Hematopoietic multipotent progenitor cell treated with erythropoietin and hydrocortisone succinate and interleukin-3 and kit ligand, for 8 days (in vitro differentiated cells): ENCODE measurements around the gene HS1BP3.

Experiments
- DNase-seq: peaks from one replicate; pipeline ENCODE4 v3.0.0-alpha.2; 2015

The HS1BP3 gene

DNA sequence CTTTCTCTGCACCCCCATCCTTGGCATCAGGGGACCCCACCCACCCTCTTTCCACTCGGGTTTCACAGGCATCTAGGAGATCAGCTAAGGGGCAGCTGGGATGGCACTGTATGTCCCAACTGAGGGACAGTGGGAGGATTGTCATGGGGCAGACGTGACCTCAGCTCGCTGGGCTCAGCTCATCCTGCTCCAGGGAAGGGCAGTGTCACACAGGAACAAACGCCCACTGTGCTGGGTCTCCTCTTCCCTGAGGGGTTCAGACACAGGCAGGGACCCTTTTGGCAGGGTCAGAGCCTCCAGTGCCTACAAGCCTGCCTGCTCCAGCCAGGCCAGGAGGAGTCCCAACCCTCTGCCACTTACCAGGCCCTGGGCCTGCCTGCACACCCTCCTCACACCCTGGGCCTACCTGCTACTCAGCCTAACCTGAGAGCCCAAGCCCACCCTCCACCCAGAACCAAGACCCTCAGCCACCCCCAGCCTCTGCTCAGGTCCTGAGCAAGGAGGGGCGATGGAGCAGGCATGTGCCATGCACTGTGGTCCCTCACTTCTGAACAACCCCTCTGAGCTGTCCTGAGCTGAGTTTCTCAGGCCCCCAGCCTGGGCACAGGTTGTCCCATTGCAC, 68.2 kb downstream of the HS1BP3 start:
- no peak for DNase-seq

DNA sequence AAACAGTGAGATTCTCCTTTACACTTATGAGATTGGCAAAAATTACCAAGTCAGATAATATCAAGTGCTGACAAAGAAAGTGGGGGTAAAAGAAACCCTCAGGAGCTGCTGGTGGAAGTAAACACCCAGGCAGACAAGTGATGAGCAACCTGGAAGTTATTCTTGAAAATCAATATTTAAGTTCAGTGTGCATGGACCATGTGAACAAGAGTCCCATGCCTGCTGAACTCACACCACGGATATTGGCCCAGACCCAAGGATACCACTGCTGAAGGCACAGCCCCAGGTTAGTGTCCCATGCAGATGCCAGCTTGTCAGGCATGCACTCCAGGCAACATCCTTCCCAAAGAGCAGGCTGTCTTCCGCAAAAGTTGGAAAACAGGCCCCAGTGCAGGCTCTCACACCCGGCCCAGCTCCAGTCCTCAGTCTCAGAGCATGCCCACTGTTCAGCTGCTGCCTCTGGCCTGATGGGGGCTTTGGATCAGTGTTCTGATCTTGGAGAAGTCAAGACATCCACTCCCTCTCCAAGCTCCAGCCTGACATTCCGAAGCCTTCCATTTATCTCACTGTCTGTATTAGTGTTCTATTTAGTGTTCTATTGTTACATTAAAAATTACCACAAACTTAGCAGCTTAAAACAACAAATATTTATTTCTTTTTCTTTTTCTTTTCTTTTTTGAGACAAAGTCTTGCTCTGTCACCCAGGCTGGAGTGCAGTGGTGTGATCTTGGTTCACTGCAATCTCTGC, 70.0 kb downstream of the HS1BP3 start:
- DNase-seq: peak; percentile 37

DNA sequence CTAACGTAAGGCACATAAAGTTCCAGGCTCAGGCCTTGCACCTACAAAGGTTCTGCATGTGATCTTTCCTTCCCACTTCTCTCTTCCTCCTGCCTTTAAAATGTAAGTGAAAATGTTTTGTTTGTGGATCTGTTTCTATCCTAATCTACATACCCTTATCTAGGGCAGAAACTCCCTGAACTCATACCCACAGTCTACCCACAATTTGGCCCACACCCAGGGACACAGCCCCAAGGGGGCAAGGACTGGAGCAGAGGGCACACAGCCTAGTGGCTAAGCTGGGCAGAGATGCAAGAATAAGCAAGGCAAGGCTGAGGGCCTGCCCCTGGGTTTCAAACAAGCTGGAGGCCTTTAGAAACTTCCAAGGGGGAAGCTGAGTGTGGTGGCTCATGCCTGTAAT, 71.0 kb downstream of the HS1BP3 start:
- peak; percentile 97 for DNase-seq

DNA sequence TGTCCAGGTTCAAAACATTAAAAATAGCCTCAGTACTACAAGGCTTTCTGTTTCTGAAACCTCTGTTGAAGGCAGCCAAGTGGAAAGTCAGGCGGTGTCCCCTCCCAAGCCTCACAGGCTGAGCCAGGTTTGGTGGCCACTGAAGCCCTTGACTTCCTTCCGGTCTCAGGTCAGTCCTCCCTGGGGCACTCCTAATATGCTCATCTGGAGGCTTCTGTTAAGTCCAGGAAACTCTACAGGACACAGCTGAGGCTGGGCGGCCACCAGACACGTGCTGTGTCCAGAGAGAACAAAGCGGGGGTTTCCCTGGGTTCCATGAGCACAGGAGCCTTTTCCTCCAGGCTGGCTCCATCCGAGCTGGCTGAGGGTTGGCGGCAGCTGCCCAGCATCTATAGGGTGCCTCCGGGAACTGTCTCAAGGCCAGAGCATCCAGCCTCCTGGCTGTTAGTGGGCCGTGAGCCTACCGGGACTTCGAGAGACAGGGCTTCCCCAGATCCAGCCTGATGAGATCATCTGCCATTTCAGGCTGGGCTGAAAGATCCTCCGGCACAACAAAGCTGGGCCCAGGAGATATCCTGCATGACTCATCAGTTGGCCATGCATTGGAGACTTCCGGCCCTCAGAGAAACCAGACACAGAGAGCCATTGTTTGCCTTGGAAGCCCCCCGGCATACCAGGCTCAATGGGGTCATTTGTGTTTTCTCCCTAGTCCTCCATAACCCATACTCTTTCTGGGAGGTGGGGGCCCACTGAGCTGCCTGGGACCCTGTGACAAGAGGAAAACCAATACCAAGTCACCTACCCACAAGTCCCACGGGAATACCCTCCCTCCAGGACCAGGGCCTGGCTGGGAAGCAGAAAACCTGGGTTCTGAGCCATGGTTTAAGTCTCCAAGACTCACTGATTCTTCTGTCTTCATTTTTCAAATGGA, 71.7 kb downstream of the HS1BP3 start:
- DNase-seq: peak; percentile 94

DNA sequence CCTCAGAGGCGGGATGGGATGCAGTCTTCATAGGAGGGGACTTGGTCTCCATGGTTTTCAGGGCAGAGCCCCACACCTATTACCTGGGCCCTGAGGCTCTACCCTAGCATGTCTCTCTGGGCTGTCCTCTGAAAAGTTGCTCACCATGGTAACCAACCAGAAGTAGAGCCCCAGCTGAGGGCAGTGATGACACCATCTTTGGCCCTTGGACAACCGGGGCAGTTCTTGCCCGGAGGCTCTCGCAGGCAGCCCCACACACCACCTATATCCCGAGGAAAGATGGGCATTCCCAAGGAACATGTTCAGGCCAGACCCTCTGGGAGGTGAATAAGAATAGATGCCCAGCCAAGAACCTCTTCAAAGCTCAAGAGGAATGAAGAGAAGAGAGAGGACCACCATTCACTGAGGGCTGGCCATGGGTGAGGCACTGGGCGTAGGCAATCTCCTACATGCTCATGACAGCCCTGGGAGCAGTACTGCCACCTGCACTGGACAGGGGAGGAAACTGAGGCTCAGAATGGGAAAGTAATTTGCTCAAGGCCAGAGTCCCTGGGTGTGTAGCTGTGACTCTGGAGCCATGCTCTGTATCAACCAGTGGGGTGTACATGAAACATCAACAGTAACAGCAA, 72.5 kb downstream of the HS1BP3 start:
- no peak for DNase-seq

DNA sequence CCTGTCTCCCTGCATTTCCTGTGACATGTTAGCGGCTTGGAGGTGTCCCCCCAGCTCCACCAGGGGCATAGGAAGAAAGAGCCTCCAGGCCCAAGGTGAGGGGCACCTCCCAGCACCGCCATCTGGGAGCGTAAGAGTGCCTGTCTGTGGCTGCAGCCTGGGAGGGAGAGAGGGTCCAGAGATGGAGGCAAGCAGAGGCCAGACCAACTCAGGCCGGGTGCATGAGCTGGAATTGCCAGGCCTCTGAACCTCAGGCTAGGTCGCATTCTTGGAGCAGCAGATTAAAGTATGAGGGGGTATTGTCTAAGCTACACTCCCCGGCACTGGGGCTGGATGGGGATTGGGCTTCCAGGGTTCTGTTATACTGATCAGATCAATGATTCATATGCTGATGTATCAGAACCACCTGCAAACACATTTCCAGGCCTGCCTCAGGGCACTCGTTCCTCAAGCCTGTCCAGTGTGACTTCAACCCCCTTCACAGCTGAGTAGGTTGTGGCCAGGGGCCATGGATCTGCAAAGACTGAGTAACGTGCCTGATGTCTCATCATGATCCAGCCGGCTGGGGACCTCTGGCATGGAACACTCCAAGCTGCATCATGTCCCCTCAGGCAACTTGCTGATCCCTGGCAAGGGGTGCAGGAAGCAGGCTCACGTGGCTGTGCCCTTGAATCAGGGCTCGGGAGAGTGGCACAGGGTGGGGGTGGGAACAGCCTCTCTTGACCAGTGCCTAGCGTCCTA, 73.2 kb downstream of the HS1BP3 start:
- no peak for DNase-seq

DNA sequence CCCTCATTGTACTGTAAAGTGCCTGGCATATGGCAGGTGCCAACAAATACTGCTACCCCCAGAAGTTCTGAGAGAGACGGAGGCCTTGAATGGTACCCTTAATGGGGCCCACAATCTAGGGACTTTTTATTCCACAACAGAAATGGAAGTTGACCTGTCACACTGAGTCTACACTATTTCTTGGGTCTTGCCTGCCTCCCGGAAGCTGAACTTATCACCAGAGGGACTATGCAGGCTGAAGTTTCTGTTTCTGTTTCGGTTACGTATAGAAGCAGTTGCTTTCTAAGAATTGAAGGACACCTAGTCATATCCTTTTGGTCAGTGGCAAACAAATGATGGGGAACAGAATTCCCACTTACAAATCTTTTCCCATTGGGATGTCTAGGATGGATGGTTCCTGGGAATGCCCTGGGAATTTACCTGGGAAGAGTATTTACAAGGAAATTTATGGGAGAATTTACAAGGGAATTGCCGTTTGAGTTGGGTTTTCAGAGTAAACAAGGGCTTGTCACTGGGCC, 74.2 kb downstream of the HS1BP3 start:
- peak; percentile 65 for DNase-seq

DNA sequence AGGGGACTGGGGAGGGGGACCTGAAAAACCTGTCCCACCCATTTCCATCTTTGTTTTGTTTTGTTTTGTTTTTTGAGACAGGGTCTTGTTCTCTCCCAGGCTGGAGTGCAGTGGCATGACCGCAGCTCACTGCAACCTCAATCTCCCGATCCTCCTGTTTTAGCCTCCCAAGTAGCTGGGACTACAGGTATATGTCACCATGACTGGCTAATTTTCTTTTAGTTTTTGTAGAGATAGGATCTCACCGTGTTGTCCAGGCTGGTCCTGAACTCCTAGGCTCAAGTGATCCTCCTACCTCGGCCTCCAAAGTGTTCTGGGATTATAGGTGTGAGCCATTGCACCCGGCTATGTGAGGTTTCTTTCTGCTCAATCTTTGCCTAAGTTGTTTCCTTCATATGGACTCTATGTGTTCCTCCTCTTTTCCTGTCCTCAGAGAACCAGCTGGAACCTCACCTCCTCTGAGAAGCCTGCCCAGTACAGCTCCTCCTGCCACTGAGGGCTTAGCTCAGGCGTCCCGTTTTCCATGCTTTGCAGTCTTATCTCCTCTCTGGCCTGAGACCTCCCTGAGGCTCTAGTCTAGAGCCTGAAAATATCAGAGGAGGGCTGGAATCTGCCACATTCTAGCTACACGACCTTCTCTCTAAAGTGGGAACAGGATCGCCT, 74.8 kb downstream of the HS1BP3 start:
- no peak for DNase-seq

DNA sequence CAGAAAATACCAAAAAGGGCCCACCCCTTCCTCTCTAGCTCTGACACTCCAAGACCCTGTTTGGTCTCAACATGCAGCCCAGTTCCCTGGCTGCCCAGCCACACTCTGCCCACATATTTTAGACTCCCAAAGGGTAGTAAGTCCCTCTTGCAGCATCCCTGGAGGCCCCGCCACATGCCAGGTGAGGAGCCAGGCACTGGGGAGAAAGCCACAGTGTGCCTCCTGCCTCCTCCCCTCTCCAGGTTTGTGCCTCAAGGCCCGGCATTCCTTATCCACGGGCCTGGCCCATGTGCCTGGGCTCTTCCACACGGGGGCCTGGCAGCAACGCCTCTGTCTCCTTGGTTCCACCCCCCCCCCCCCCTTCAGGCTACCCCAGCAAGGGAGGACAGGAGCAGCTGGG, 75.5 kb downstream of the HS1BP3 start:
- DNase-seq: no peak

DNA sequence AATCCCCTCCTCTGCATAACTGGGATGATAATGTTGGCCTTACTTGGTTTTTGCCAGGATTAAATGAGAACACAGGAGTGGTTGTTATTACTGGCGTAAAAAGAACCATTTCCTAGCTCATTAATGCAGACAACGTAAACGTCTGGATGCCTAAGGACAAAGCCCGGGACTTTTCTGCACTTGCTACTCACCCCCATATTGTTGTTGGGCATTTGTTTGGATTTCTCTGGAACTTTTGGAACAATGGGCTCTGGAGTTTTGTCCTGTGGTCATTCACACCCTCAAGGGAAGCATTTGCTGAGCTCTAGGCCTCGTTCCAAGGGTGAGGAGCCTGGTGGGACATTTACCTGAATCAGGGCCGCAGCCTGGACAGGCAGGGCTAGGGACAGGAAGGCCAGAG, 76.0 kb downstream of the HS1BP3 start:
- DNase-seq: no peak

DNA sequence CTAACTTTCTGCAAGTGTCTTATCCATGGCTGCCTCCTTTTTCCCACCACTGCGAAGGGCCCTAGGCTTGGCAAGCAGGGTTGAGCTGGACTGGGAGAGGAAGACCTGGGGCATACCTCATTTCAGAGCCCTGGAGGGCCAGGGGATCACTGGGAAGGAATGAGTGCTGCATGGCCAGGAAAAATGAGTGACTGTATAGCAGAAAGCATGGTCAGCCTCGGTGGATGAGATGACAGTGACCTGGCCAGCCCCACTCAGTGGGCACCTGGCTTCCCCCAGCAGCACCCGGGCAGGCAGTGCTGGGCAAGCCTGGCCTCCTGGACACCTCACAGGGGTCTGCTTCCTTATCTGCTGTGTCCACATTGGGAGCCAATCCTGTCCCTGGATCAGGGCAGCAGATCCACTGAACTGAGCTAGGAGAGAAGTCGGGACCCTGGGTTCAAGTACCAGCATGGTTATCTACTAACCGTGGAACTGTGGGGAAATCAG, 76.4 kb downstream of the HS1BP3 start:
- no peak for DNase-seq

DNA sequence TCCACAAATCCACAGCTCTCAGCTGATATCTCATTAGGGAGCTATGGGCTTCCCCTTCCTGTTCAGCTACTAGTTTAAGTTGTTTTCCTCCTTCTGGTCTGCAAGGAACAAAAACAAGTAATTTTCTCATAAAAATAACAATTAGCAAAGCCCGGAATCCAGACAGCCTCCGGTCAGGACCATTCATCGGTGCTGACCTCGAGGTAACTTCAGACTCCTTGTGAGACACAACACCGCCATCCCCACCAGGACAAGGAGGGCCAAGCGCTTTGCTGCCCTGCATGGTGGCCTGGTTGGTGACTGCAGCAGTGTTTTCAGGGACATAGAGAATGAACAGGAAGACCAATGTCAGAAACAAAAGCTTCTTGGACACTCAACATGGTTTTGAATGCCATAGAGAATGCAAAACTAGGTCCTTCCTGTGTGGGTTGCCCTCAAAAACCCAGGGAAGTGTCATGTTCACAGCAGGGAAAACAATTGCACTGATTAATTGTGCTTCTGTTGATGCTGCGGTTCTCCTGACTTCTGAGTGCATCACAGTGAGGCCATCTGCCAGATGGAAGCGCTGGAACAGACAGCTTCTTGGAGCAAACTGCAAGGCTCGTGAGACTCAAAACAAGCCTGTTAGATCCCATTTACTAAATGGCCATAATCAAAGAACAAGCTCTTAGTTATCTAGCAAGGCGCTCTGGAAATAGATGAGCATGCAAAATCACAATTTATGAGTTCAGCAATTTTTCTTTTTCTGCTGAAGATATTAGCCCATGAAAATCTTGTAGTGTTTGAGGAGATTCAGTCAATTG, 77.1 kb downstream of the HS1BP3 start:
- no peak for DNase-seq

DNA sequence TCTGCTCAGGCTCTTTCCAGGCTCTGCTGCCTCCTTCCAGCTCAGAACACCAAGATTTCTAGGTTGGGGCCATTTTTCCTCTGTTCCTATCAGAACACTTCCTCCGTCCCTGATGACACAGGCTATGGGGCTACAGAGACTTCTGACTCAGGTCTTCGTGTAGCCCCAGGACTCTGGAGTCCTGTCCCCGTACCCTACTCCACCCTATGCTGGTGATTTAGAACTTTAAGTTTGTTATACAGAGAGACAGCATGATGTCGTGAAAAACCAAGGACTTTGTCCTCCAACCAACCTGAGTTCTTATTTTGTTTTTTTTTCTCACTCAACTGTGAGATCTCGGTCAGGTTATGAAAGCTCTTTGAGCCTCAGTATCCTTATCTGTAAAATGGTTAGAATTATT, 78.7 kb downstream of the HS1BP3 start:
- no peak for DNase-seq

DNA sequence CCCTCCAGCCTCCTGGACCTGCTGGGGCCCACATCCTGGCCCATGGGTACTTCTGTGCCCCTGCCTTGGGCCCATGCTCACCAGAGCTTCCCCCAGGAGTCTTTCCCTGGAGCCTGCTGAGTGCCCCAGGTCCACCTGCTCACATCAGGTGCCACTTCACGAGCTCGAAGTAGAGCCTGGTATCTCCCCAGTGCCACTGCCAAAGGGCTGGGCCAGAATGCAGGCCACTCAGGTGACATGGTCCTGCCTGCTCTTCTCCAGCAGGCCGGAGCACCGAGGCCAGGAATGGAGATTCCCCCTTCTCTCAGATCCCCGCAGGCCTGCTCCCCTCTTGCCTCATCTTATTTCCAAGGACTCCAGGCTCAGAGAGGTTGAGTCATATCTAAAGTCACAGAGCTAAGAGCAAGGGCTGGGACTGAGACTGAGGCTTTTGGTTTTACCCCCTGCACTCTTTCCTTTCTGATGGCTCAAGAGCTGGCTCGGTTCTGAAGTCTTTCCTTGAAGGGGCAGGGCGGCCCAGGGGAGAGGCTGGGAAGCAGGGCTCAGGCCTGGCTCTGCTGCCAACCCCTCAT, 79.2 kb downstream of the HS1BP3 start:
- no peak for DNase-seq

DNA sequence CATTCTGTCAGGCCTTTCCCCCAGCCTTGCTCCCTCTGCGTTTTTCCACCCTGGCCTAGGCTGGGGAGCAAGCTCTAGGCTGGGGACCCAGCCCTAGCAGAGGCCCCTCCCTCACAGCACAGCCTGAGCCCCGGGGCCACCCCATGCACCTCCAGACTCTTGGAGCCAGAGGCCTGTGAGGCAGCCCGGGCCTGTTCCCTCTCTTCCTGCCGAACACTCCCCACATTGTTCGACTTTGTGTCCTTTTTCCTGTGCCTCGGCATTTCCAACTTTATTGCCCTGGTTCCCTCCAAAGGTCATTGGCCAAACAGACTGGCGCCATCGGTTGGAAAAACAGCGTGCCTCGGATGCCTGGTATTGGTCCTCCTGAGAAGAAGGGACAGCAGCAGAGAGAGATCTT, 79.7 kb downstream of the HS1BP3 start:
- DNase-seq: no peak

DNA sequence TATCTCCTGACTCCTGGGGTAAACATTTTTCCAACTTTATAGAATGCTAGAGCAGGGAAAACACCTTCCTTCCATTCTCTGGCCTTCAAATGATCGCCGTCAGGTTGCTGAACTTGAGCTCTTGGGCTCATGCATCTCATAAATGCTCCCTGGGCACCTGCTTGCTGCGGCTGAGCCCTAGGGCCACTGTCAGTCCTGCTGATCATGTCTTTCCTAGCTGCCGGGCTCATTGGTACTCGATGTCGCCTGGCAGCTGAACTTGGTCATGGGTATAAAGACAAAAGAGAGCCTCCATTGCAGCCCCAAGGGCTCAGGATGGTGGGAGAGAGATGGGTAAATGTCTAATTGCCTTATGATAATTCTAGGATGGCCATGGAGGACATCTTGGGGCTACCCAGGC, 80.6 kb downstream of the HS1BP3 start:
- DNase-seq: no peak

DNA sequence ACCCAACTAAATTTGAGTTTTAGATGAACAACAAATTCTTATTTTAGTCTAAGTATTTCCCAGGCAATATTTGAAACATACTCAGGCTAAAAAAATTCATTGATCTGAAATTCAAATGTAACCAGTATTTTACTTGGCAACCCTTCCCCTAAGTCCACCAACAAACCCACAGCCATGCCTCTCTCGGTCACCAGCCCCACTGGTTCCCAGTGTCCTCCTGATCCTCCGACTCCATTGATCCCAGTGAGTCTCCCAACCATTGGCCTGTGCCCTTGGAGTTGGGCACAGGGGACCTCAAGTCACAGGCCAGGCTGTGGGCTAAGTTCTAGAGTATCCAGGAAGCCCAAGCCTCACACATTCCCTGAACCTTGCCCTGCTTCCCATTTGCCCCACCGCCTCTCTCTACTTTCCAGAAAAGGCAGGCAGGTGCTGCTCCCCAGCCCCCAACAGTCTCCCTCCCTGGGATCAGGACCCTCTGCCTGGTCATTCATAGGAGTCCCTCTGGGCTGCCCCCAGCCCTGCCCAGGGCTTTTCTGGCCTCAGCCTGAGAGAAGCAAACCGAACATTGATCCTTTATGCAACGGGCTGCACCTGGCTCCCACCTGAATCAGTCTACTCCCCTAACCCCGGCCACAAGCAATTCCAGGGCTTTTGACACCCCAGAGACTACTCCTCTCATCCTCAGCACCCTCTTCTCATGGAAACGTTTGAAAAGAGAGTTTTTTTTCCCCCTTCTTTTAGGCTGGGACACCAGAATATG, 81.3 kb downstream of the HS1BP3 start:
- no peak for DNase-seq

DNA sequence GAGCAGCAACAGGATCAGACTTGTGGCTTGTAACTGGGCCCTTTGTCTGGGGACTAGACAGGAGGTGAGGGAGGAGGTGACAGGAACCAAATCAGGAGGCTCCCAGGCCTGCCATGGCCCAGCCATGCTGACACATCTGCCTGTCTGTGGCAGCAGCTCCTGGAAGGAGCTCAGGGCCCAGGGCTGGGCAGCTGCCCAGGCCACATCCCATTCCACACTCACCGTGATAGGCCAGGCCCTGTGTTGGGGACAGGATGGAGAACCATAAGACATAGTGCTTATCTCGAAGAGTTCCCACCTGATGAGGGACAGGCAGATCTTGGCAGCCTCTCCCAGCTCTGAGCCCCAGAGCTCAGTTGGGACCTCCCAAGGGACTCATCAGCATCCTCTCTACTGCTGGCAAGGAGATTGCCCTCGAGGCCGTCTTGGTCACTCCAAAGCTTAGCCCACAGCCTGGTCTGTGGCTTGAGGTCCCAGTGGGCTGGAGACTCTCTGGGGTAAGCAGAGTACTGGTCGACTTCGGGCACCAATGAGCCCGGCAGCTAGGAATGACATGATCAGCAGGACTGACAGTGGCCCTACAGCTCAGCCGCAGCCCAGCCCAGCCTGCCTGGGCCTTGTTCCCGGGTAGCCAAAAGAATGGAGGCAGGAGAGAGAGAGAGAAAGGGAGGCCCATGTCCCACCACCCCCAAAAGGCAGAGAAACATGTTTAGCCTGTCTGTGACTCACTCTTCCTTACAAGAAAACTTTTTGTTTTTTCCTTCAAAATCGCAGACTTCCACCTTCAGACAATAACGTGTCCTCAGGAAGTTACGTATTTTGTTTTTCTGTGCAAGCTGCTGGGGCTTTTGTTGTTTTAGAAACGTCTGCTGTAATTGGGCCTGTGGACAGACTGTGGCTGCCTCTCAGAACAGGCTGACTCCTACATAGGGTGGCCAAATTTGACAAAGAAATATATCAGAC, 82.1 kb downstream of the HS1BP3 start:
- DNase-seq: no peak

DNA sequence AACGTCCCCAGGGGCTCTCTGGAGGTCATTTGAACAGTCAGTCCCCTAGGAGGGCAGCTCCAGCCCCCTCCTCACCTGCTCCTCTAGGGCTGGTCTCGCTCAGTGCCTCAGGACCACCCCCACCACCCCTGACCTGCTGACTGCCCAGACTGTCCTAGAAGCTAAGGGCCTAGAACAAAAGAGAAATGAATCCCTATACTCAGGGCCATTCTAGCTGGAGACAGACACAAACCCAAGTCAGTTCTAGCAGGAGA, 83.0 kb downstream of the HS1BP3 start:
- DNase-seq: no peak
